Measurements from ENCODE around the gene SNX19. TPM values are rescaled to one million over a fixed set of nuclear protein-coding genes. Genes with fewer than 3 reads are reported as not detected.

SNX19 gene, protein sequence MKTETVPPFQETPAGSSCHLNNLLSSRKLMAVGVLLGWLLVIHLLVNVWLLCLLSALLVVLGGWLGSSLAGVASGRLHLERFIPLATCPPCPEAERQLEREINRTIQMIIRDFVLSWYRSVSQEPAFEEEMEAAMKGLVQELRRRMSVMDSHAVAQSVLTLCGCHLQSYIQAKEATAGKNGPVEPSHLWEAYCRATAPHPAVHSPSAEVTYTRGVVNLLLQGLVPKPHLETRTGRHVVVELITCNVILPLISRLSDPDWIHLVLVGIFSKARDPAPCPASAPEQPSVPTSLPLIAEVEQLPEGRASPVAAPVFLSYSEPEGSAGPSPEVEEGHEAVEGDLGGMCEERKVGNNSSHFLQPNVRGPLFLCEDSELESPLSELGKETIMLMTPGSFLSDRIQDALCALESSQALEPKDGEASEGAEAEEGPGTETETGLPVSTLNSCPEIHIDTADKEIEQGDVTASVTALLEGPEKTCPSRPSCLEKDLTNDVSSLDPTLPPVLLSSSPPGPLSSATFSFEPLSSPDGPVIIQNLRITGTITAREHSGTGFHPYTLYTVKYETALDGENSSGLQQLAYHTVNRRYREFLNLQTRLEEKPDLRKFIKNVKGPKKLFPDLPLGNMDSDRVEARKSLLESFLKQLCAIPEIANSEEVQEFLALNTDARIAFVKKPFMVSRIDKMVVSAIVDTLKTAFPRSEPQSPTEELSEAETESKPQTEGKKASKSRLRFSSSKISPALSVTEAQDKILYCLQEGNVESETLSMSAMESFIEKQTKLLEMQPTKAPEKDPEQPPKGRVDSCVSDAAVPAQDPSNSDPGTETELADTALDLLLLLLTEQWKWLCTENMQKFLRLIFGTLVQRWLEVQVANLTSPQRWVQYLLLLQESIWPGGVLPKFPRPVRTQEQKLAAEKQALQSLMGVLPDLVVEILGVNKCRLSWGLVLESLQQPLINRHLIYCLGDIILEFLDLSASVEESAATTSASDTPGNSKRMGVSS
- 53.8 and 57.1 TPM in 2 replicates for total RNA-seq

DNA sequence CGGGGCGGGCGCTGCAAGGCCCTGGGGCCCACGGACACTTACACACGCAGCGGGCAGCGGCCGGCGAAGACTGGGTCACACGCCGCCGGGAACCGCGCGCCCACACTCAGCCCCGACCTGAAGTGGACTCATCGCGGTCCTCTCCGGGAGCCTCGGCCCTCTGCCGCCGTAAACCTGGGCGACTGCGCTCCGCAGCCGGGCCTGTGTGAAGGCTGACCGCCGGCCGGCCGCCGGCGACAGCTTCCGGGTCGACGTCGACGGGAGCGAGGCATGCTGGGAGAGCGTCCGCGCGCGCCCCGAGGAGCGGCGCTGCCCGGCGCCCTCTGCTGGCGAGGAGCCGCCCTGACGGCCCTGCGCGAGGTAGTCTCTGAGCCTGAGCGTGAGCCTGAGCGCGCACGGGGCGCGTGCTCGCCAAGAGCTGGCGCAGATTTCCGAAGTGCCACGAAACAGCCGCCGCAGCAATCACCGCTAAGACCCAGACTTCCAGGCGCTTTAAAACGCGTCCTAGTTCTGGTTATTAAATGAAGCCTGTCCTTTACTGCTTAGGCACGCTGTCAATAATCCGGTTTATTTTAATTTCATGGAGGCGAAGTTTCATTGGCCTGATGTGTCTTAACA, at the start of gene SNX19:
Gene SNX19, minus strand, starts transcription at position 242 of the 618 bp plus-strand sequence. CDS start 540 bp downstream, outside the sequence.

All from pericardium fibroblast (primary cell).